GM19023 (cell line): ENCODE data around the gene CD81.

Experiments used
- ATAC-seq: cut with Tn5 transposase; IDR thresholded peaks from one replicate; pipeline ENCODE4 v1.9.1; 2021; ENCODE audit warnings: mild to moderate bottlenecking, moderate library complexity; ENCODE audit not compliant: unreplicated experiment

Gene CD81

DNA sequence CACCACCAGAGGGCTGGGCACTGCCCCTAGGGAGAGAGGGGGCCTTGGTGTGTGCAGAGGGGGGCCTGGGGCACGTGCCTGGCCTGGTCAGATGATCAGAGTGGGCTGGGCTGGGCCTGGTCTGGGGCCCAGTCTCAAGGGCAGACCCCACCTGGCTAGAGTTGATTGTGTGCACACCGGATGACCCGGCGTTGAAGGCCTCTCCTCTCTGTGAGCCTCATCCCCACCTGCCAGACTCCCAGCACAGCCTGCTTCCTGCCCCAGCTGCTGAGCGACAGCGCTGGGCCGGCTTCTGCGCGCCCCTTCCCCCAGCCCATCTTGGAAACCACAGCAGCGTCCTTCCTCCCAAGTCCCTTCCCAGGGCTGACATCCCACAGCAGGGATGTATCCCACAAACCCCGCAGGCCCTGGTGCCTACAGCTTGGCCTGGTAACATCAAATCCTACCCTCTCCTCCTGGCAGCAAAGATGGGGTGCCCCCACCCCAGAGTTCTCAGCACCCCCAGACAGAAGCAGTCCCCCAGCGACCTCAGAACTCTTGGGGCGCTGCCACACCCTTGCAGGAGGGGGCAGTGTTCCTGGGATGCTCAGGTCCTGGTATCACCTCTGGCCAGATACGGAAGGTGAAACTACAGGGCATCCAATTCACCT, 12.4 kb downstream of the CD81 start:
- ATAC-seq = no peak

DNA sequence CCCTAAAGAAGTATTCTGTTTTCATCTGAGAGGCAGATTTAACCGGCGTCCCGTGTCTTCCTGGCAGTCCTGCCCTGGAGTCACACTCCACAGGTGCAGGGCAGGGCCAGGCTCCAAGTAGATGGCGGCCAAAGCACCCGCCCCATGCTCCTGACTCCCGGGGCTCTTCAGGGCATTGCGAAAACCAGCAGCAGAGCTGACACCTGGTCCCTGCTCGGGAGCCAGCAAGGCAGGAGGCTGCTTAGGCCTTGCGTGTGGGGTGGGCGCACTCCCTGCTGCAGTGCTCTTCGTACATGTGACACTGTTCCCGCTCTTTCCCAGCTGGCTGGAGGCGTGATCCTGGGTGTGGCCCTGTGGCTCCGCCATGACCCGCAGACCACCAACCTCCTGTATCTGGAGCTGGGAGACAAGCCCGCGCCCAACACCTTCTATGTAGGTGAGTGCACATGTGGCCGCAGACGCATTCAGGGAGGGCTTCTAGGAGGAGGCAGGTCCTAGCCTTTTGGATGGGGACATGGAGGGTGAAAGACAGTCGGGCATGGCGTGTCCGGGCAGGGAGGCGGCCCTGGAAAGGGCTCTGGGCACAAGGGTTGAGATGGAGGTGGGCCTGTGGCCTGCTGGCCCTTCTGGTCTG, 13.1 kb downstream of the CD81 start:
- ATAC-seq = no peak

DNA sequence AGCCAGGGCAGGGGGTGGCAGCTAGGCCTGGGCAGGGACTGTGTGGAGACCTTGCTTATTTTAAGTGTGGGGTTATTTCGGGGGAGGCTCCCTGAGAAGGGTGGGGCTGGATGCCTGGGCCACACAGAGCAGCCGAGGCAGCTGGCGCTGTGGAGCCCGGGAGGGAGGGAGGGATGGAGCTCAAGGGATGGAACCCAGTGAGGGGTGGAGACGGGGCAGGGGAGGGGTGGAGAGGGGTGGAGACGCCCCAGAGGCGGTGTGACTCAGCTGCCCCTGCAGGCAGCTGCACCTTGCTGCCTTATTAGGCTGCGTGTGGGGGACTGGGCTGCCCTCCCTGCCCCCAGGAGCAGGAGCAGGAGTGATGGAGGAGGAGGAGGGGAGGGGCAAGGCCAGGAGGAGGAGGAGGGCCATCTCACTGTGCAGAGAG, 13.6 kb downstream of the CD81 start:
- no peak for ATAC-seq

DNA sequence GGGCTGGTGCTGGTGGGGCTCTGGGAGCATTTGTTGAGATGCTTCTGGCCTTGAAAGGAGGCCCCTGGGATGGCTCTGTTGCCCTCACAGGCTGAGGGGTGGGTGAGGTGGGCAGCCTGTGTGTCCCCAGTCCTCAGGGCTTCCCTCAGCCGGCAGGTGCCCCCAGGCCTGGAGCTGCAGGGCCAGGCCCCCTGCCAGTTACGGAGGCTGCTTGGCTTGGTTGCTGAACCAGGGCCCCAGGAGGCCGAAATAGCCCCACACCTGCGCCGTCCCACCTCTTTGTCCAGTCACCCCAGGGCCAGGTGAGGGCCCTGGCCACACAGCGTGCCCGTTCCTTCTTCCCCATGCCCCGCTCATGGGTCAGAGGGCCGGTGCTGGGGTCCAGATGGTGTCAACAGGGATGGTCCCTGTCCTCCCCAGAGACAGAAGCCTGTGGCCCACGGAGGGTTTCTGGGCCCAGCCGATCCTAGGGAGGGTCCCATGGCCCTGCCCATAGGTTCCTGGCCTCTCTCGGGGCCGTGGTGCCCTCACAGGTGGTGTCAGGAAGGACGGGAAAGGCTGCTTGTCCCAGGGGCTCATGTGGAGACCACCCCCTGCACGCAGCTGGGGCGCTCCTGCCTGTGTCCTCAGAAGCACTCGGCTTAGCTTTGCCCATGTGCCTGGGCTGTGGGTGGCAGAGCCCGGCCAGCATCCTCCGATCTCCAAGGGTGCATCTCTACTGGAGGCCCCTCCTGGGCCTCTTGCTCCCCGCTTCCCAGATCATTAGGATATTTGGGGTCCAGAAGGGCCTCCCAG, 14.3 kb downstream of the CD81 start:
- ATAC-seq = no peak

DNA sequence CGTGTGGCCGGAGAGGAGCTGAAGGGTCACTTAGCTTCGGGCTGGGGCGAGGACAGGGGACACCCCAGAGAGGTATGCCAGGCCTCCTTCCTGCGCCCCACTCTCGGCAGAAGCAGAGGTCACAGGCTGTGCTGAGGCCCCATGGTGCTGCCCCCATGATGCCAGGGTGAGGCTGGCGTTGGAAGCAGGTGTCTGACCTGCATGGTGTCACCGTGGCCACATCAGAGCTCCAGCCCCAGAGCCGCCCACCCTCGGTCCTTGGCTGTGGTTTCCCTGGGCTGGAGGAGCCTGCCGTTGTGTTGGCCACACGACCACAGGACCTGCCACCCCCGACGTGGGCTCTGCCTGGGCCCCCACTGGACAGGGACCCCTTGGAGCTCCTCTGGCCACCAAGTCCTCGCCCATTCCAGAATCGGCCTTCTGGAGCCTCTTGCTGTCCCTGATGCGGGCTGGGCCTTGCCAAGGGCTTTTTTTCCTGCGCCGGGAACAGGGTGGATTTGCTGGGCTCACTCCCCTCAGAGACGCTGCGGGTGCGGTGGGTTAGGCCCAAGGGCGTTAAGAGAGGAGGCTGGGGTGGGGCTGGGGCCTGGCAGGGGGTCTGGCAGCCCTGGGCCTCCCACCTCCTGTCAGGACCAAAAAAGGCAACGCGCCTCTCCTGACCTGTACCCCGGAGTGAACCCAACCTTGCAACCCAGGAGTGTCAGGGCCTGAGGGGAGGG, 15.3 kb downstream of the CD81 start:
- no peak for ATAC-seq

DNA sequence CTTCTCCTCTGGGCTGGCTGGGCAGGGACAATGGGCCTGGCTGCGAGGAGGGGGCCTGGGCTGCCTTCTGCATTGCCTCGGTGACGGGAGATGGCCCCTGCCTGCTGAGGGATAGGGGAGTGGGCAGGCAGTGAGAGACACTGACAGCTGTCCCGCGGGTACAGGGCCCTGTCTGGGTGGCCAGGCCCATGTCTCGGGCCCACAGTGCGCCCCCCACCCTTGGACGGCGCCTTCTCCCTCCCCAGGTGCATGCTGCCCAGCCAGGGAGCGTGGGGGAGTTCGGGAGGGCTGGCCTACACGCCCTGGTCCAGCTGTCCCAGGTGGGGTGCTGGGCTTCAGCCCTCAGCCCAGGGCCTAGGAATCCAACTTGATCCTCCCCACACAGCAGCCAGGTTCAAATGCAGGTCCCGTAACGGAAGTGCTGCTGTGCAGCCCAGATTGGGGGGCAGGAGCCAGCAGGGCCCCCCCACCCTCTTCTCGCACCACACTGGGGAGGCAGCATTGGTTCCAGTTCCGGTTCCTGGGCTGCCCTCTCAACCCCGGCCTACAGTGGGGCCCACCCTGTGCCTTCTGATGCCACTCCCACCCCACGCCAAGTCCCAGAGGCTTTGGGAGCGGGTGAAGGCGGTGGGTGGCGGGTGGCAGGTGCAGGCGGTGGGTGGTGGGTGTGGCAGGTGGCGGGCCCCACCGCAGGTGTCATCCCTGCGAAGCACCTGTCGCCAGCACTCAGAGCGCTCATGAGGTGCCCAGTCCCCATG, 16.2 kb downstream of the CD81 start:
- ATAC-seq = no peak

DNA sequence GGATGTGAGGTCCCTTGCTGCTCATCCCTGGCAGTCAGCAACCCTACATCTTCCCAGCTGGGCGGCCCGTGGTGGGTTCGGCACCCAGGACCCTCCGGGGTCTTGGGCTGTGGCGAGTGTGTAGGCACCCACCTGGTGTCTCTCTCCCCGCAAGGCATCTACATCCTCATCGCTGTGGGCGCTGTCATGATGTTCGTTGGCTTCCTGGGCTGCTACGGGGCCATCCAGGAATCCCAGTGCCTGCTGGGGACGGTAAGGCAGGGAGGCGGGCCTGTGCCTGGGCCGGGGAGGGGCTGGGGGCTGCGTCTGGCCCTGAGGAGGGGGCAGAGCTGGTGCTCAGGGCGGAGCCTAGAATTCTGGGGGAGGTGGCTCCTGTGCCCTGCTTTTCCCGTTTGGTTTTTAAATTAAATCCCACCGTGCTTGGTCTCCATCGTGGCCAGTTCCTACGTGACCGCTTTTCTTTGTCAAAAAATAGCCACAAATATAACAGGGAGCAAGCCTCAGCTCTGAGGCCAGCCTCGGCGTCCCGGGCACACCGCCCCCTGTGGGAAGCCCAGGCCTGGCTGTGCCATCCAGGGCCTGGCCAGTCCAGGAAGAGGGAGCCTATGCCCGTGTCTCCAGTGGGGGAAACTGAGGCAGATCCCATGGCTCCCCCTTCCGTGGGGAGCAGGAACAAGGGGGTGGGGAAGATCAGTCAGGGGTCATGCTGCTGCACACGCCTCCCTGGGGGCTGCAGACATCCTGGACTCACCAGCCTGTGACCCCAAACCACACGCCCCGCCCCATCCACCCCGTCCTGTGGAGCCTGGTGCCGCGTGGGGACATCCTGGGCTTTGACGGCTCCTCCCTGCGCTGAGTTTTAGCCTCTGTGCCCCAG, 17.1 kb downstream of the CD81 start:
- no peak for ATAC-seq

DNA sequence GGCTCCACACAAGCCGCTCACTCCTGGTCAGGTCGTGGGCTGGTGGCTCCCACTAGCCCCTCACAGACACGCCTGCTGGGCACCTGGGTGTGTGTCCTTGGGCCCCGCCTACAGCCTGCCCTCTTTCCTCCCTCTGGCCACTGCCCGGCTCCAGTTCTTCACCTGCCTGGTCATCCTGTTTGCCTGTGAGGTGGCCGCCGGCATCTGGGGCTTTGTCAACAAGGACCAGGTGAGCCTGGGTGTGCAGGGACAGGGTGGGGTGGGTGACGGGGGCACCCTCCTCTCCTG, 17.7 kb downstream of the CD81 start:
- ATAC-seq = no peak

DNA sequence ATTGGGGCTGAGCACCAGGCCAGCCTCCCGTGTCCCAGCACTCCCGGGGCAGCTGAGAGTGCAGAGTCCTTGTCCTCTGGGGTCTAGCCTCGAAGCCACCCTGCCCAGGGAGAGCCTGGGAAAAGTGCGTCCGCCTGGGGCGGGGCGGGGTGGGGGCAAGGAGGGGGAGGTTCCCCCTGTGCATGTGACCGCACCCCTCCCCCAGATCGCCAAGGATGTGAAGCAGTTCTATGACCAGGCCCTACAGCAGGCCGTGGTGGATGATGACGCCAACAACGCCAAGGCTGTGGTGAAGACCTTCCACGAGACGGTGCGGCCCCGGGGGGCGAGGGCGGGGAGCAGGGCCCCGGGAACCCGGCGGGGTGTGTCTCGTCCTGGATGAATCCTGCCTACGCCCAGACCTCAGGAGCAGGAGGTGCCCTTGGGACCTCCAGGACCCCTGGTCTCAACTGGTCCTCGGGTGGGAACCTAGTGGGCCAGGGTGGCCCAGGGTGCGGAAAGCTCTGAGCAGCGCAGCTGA, 18.2 kb downstream of the CD81 start:
- ATAC-seq = no peak

DNA sequence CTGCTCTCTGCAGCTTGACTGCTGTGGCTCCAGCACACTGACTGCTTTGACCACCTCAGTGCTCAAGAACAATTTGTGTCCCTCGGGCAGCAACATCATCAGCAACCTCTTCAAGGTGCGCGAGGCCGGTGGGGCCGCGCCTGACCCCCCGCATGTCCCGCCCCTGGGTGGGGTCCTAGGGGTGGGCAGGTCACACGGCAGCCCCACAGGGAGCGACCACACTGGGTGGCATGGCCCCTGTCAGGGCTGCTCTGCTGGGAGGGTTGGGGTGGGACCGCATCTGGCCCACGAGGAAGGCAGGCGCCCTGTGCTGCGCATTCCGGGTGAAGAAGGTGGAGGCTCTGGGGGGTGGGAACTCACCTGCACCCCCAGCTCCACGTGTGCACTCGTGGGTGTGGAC, 18.7 kb downstream of the CD81 start:
- ATAC-seq = no peak

DNA sequence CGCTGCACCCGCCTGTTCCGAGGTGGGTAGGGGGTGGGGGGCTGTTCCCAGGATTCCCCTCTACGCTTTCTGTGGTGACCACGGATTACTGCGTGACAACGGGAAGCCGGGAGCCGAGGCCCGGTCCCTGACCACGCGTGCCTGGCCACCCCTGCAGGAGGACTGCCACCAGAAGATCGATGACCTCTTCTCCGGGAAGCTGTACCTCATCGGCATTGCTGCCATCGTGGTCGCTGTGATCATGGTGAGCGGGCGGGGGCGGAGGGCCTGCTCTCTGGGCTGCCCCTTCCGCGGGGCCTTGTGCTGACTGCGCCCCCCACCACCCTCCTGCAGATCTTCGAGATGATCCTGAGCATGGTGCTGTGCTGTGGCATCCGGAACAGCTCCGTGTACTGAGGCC, 19.4 kb downstream of the CD81 start:
- no peak for ATAC-seq

DNA sequence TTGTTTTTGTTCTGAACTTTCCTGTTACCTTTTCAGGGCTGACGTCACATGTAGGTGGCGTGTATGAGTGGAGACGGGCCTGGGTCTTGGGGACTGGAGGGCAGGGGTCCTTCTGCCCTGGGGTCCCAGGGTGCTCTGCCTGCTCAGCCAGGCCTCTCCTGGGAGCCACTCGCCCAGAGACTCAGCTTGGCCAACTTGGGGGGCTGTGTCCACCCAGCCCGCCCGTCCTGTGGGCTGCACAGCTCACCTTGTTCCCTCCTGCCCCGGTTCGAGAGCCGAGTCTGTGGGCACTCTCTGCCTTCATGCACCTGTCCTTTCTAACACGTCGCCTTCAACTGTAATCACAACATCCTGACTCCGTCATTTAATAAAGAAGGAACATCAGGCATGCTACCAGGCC, 19.9 kb downstream of the CD81 start:
- no peak for ATAC-seq

DNA sequence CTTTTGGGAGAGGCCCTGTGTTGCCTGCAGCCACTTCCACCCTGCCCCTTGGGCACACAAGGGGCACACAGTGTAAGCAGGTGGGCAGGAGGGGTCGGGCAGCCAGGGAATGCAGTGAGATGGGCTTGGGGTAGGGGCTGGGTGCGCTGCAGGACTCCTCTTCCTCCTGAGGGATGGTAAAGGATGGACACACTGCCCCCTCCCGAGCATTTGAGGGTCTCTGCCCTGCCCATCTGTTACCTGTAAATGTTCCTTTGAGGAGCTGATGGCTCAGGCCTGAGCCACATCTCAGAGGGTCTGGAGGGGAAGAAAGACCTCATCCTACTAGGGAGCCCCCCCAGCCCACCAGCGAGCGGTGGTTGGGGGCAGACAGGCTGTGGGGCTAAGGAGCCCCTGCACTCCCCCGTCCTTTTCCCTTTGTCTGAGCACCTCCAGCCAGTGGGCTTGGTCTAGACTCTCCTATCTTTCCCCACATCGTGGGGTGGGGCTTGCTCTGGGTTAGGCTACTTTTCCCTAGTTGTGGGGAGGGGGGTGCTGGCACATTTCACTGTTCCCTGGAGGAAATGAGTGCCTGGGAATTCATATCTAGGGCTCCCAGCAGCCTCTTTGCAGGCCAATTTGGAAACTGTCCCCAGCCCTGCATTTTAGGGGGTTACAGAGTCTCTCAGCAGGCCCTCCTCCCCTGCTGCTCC, 21.7 kb downstream of the CD81 start:
- no peak for ATAC-seq

DNA sequence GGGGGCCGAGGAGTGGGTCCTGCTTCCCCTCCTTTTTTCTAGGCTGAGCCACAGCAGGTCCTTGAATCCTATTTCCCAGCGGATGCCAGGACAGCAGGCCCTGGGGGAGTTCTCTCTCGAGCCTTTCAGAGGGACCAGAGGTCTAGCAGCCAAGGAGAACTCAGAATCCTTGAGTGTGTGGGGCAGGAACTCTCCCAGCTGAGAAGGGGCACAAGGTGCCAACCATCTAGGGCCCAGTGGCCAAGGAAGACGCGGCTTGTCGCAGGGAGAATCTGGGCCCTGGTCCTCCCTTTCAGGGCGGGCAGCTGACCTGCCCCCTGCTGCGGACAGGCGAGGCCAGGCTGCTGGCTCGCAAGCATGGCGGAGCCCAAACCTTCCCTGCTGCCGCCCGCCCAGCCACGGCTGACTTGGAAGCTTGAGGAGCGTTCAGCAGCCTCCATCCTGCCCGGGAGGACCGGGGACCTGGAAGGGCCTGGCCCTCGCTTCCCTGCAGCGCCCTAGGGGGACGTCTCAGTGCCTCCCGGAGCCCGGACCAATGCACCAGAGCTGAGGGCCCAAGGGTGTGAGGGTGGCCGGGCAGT, 22.5 kb downstream of the CD81 start:
- ATAC-seq = peak; percentile 5

DNA sequence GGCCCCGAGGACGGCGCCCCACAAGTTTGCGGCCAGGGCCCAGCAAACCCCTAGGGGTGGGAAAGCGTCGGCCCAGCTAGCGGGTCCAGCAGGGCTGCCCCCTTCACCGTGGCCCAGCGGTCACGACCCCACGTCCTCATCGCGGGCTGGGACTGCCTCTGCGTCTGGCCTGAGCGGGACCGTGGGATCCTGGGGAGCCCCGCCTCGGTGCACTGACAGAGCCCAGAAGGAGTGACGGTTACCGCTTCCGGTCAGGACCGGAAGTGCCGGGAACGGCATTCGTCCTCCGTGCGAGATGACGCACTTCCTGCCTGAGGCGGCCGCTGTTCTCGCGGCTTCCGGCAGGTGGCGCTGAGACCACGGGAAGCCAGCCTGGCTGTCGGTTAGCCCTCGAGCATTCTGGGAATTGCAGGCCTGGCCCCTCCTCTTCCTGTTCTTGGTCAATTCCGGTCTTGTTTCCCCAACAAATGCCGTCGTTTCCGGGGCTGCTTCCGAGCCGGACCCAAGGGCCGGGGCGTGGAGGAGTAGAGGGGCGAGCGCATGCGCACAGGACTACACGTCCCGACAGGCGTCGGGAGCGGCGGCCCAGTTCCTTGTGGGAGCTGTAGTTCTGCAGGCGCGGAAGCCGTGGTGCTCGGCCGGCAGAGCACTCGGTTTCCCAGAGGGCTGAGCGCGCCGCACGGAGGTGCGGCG, 23.1 kb downstream of the CD81 start, which contains the start of gene TSSC4:
TSSC4 (plus strand) TSS at position 682 of the 693 bp plus-strand sequence. CDS start 1,884 bp downstream, outside the sequence.
- peak; percentile 82 for ATAC-seq

DNA sequence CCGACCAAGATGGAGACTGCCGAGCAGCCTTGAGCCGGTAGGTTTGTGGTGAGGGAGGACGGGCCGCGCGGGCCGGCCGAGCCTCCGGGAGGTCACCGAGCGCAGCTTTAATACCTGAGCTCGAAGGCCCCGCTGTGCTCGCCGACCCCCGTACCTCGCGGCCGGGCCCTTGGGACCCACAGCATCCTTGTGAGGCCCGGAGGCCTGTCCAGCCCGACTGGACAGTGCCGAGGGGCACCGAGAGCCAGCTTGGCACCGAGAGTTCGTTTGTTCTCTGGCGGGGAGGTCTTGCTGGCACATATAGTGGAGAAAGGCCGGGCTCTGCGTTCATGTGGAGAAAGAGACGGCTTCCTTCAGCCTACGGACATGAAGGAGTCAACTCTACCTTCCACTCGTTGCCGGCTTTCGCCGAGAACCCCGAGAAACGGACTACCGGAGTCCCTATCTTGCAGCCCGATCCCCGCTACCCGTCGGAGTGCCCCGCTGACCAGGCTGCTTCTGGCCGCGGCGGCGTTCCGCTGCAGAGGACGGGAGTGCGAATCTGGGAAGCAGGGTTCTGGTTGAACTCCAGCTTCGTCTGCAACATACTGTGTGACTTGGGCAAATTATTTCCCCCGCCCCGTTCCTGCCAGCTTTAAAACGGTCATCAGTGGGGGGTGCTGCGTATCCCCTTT, 23.8 kb downstream of the CD81 start:
- ATAC-seq = no peak

DNA sequence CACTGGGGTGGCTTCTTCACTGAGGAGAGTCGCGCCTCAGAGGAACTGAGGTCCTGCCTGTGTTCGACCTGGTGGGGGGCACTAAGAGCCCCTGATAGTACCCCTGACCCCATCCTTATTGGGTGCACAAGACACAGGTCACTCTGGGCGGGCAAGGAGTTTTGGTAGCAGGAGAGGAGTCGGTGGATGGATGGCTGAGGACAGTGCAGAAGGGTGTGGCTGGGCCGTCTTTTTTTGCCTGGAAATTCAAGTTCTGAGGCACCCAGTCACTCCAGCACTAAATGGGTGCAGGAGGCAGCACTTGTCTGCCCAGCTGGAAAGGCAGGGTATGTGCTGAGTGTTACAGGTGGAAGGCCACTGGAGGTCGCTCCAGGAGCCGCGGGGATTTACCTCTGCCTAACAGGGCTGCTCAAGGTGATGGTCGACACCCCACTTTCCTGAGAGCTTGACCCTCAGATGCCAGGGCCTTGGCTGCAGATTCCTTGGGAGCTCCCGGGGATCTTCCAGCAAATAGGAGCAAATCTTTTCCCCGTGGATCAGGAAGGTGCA, 24.4 kb downstream of the CD81 start:
- no peak for ATAC-seq
